ENCODE measurements around the gene PAX5.

Gene PAX5

DNA sequence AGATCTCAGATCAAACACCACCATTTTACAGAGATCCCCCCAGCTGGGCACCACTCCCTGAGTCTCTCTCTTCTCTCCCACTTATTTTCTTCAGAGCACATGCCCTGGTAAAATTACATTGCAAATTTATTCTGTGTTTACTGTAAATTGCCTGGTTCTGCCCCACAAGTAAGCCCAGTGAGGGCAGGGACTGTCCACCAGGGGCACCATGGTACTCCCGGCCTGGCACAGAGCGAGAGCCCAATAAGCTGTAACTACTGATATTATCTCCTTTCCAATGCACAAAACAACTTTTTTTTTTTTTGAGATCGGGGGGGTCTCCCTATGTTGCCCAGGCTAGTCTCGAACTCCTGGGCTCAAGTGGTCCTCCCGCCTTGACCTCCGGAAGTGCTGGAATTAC is 123.0 kb downstream of the PAX5 start:
- in situ Hi-C loops (cut with MboI; ENCODE audit: low pct_unique_long_range_greater_than_20kb, low sequenced_read_pairs, unreplicated experiment) = no loop called here
- no peak for DNase-seq (ENCODE audit: low spot score)
- TF ChIP-seq CTCF (IDR thresholded peaks at IDR 0.05; ENCODE audit: extremely low read depth, insufficient read depth, missing control alignments) = no peak

DNA sequence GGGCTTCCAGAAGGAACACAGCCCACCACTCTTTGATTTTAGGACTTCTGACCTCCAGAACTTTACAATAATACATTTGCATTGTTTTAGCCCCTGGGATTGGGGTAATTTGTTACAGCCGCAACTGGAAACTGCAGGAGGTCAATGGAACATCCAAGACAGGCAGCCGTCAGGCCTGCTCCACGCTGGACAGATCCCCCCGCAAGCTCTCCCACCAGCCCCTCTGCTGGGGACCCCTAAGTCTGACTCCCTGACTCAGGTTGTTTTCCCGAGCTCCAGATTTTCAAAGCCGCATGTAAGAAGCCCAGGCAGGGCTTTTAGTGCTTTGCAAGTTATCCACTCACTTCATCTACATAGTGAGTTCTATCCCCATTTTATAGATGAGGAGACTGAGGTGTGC is 127.6 kb downstream of the PAX5 start:
- in situ Hi-C loops (cut with MboI; ENCODE audit: low pct_unique_long_range_greater_than_20kb, low sequenced_read_pairs, unreplicated experiment) = no loop called here
- TF ChIP-seq CTCF (IDR thresholded peaks at IDR 0.05; ENCODE audit: extremely low read depth, insufficient read depth, missing control alignments) = no peak
- no peak for DNase-seq (ENCODE audit: low spot score)

DNA sequence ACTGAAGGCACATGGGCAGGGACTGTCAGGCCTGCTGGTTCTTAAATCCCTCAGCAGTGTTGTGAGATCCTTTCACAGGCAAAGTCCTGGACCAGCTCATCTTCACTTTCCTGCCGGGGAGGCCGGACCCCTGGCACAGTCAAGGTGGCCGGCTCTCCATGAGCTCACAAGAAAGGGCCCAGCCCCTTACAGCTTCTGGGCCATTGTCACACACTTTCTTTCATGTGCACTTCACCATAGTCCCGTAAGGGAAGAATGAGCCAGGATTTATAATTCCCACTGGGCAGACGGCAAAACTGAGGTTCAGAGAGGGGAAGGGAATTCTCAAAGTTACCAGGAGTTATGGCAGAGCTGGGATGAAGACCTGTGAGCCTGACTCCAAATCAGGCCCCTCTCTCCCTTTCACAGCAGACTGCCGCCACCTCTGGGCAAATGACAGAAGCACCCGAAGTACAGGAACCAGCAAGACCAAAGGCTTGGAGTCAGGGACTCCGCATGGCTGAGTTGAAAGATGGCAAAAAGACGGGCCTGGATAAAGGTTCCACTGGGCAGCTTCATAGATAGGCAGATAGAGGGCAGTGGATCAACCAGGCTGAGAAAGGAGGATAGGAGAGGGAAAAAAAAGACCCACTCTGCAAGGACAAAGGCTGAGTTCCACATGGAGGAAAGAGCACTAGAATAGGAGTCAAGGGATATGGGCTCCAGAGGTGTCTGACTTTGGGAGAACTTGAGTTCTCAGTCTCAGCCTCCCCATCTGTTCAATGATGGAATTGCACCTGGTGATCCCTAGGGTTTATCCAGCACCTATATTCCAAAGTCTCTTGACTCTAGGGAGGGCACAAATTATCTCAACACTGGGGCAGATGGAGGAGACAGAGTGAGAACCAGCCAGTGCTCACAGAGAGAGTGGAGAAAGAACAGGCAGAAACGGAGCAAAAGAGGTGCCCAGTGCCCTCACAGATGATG is 128.7 kb downstream of the PAX5 start:
- no peak for DNase-seq (ENCODE audit: low spot score)
- in situ Hi-C loops (cut with MboI; ENCODE audit: low pct_unique_long_range_greater_than_20kb, low sequenced_read_pairs, unreplicated experiment) = no loop called here
- no peak for TF ChIP-seq CTCF (IDR thresholded peaks at IDR 0.05; ENCODE audit: extremely low read depth, insufficient read depth, missing control alignments)

DNA sequence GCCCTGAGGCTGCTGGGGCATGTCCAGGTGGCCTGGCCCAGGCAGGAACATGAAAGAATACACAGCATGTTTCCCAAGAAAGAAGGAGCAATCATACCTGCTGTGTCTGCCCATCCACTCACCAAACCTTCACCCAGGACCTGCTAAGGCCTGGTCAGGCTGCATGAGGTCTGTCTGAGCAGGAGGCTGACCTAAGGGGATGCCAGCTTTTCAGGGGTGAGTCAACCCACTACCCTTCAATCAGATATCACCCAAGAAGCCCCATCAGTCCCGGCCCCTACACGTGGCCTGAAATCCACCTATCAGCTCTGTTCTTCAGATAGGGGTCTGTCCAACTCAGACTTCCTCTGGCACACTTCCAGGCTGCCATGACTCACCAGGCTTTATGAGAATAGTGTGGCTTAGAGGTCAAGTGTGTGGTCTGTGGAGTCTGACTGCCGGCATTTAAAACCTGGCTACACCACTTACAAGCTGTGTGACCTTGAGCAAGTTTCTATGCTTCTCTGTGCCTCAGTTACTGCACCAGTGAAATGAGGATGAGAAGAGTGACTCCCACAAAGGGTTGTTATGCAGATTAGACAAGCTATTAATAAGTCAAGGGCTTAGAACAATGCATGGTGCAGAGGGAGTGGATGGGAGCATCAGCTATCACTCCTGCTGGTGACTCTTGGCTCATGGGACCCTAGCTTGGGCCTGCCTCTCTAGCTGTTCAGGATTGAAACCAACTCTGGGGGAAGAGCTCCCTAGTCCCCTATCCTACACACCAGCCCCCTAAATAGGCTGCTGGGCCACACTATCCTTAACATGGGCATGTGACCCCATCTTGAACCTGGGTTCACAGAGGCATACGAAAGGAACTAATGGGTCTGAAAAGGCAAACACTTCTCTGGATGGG is 130.3 kb downstream of the PAX5 start:
- no peak for DNase-seq (ENCODE audit: low spot score)
- no peak for TF ChIP-seq CTCF (IDR thresholded peaks at IDR 0.05; ENCODE audit: extremely low read depth, insufficient read depth, missing control alignments)
- in situ Hi-C loops (cut with MboI; ENCODE audit: low pct_unique_long_range_greater_than_20kb, low sequenced_read_pairs, unreplicated experiment) = no loop called here

GRCh38 chr9:36902861-36903524 is 131.1 kb downstream of the PAX5 start:
- in situ Hi-C loops (cut with MboI; ENCODE audit: low pct_unique_long_range_greater_than_20kb, low sequenced_read_pairs, unreplicated experiment) = no loop called here
- DNase-seq (ENCODE audit: low spot score) = no peak
- TF ChIP-seq CTCF (IDR thresholded peaks at IDR 0.05; ENCODE audit: extremely low read depth, insufficient read depth, missing control alignments) = no peak

DNA sequence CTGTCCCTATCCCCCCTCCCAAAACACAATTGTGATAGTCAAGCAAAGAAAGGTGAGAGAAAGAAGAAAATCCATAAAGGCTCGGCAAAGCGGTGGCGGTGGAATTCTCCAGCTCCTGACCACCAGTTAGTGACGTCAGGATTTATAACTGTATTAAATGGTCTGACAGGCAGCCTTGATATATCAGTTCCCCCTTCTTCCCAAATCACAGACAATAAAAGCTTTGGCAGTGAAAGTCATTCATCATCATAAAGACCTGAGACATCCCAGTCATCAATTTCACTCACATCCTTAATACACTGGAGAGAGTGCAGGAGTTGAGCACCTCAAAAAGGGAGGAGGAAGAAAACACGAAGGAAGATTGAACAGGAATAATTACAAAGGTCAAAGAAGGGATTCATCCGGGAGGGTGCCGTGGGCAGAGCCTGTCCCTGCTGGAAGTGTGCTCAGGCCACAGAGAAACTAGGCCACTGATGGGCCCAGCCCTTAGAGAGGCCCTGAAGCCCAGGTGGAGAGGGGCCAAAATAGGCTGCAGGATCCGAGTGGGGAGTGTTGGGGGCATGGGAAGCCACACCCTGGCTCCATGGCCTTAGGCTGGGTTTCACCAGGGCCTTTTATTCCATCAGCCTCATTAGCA is 131.9 kb downstream of the PAX5 start:
- no peak for TF ChIP-seq CTCF (IDR thresholded peaks at IDR 0.05; ENCODE audit: extremely low read depth, insufficient read depth, missing control alignments)
- in situ Hi-C loops (cut with MboI; ENCODE audit: low pct_unique_long_range_greater_than_20kb, low sequenced_read_pairs, unreplicated experiment) = no loop called here

More for the DNA sequence above, 131.9 kb downstream of the PAX5 start:
- DNase-seq (ENCODE audit: low spot score) = no peak

Measured in GM13977 (cell line).